ENCODE measurements around the gene PTK7.

GRCh38 chr6:43052842-43053544 lies 23.1 kb upstream of the PTK7 start:
- no peak for TF ChIP-seq CTCF (IDR thresholded peaks at IDR 0.05)
- no peak for TF ChIP-seq POLR2A (IDR thresholded peaks at IDR 0.05)
